HG02571 (cell line): Measurements from ENCODE around the gene SMYD3.

ENCODE experiments used
- ATAC-seq: cut with Tn5 transposase; IDR thresholded peaks from one replicate; pipeline ENCODE4 v1.9.1; 2021; ENCODE audit warnings: mild to moderate bottlenecking, moderate library complexity; ENCODE audit not compliant: unreplicated experiment

The SMYD3 gene

GRCh38 chr1:246317332-246318035 lies 189.6 kb downstream of the SMYD3 start:
- no peak for ATAC-seq

GRCh38 chr1:246311461-246311860 lies 195.6 kb downstream of the SMYD3 start:
- no peak for ATAC-seq

- no peak for ATAC-seq
These were observed 197.7 kb downstream of the SMYD3 start for GRCh38 chr1:246309247-246309884.

DNA sequence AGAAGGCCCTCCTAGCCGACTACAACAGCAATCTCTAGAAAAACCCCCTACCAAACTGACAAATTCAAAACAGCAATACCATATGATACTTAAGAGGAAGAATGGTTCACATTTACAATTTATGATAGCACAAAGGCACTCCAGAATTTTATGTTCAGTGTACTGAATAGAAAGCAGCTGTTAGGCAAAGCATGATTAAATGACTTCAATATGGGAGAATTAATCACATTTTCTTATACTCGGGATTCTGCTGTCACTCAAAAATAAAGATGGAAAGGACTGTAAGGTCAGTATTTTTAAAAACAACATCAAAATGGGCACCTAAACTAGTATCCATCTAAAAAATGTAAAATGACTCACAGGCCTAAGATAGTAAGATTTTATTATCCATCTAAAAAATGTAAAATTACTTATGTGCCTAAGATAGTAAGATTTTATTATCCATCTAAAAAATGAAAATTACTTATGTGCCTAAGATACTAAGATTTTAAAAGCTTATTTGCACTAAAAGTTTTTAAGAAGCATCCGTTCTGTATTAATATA lies 198.5 kb downstream of the SMYD3 start:
- no peak for ATAC-seq

GRCh38 chr1:246306415-246307037 lies 200.6 kb downstream of the SMYD3 start:
- no peak for ATAC-seq

- ATAC-seq, result no peak
These were observed 202.4 kb downstream of the SMYD3 start for GRCh38 chr1:246304484-246305259.

- ATAC-seq, result no peak
These were observed 204.3 kb downstream of the SMYD3 start for GRCh38 chr1:246302711-246303317.

DNA sequence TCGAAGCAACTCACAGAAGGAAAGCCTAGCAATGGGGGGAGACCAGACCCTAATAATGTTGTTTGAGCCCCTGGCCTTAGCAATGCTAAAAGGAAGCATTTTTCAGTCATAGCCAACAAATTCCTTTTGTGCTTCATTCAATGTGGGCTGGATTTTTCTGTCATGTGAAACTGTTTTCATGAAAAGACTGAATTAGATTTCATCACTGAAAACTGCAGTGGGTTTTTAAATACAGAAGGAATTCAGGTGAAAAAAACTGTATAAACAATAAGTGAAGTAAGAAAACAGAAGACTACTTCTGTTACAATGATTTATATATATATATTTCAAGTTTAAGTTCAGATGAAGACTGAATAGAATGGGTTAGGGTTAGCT lies 204.8 kb downstream of the SMYD3 start:
- no peak for ATAC-seq

- ATAC-seq, result no peak
These were observed 205.4 kb downstream of the SMYD3 start for GRCh38 chr1:246301553-246302250.

GRCh38 chr1:246300626-246301549 lies 206.2 kb downstream of the SMYD3 start:
- ATAC-seq, result no peak

DNA sequence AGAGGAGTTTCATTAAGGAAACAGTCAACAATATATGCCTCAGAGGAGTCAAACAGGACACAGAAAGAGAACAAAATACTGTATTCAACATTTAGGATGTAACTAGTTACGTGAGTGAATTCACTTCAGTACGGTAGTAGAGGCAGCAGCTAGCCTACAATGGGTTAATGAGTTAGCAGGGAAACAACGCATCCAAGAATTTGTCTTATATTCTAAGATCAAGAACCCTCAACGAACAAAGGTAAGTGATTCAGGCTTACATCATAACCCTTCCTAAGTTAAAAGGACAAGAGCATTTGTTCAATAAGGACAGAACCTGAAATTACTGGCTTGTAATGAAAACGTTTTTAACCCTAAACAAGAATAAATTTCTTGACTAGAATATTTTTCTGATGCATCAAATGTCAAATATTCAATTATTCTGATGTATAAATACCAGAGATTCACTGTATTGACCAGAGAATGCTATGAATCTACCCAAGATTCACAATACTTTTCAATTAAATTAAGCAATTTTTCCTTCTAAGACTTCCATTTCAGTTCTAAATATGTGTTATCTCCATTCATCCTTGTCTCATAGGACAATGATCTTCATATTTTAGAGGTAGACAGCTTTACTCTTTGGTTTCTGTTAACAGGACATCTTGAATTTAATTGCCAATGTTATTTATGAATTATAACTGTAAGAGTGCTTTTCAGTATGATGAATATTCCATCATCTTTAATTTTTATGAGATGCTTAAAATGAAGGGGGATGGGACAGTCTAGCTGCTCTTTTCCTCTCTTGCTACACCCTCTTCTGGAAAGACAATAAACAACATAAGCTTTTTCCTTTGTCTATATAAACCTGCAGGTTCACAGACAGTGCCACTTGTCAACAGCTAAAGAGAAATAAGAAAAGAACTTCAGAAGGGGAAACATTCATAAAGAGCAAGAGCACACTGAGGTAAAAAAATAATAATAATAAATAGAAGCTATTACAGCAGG lies 209.5 kb downstream of the SMYD3 start:
- no peak for ATAC-seq

- no peak for ATAC-seq
These were observed 211.1 kb downstream of the SMYD3 start for GRCh38 chr1:246295968-246296367.

DNA sequence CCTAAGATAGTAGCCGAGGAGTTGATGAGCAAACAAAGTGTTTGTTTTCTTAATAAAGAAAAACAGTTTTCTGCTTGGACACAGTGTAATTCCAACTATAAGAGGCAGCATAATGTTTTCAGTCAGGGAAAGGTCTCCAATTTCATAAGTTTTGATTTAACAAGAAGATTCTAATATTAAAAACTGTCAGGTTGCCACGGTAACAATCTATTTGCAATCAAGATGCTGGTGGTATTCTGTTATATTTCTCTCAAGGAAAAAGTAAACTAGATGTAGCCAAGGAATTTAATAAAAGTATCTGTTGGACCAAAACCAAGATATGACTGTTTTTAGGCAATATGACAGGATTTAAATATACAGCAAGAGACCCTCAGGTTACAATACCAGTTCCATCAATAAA lies 211.7 kb downstream of the SMYD3 start:
- no peak for ATAC-seq

DNA sequence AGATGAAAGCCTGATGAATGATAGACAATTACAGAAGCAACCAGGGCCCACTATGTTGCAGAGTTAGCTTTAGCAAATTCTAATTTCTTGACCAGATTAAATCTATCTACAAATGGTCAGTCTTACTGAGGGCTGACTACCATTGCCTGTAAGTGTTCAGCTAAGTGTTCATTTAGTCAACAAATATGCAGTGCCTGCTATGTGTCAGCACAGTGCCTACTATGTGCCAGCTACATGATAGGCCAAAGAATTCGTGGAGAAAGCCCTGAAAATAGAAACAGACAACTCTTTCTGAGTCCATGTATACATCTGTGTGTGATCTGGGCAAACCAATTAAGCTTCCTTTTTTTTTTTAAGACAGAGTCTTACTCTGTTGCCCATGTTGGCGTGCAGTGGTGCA lies 212.8 kb downstream of the SMYD3 start:
- no peak for ATAC-seq

GRCh38 chr1:246293366-246294121 lies 213.5 kb downstream of the SMYD3 start:
- no peak for ATAC-seq

- no peak for ATAC-seq
These were observed 214.5 kb downstream of the SMYD3 start for GRCh38 chr1:246292571-246292970.

- no peak for ATAC-seq
These were observed 216.0 kb downstream of the SMYD3 start for GRCh38 chr1:246291127-246291526.
